NOMO-1 (cell line): ENCODE results near the gene MYO18B.

ENCODE experiments used
- DNase-seq, 2 experiments: peaks; one replicate each; lab custom pipeline; 2025; ENCODE audit not compliant: unreplicated experiment in 2 of 2; lab: John Stamatoyannopoulos, UW

The MYO18B gene

DNA sequence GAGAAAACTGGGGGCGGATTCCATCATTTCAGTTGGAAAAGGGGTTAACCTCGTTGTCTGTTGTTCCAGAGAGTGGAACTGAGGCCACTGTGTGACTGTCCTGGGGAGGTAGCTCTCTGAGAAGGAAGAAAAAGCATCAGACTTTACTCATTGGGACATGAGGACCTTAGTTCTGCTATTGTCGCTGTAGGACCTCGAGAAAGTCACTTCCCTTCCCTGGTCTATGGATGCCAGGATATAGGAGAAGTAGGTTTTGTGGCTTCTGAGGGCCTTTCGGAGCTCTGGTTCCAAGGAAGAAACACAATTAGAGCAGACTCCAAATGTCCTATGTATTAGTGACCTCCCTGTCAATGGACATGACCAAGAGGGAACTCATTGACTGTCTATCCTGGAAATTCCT, 6.2 kb downstream of the MYO18B start:
- DNase-seq, result no peak

DNA sequence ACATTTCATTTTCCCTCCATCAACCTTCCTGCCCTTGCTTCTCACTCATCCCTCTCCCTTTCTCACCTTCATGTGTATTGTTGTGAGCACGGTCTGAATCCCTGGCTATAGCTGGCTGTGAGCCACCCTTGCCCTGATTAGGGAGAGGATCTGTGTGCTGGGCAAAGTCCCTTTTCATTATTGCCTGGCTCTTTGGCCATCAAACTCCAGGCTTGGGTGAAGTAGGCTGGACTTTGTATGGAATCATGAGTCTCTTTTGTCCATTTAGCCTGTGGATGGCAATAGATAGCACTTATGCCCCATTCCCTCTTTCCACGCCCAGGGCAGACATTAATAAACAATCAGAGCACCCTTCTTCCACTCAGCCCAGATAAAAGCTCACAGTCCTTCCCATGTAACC, 6.7 kb downstream of the MYO18B start:
- DNase-seq, result no peak

DNA sequence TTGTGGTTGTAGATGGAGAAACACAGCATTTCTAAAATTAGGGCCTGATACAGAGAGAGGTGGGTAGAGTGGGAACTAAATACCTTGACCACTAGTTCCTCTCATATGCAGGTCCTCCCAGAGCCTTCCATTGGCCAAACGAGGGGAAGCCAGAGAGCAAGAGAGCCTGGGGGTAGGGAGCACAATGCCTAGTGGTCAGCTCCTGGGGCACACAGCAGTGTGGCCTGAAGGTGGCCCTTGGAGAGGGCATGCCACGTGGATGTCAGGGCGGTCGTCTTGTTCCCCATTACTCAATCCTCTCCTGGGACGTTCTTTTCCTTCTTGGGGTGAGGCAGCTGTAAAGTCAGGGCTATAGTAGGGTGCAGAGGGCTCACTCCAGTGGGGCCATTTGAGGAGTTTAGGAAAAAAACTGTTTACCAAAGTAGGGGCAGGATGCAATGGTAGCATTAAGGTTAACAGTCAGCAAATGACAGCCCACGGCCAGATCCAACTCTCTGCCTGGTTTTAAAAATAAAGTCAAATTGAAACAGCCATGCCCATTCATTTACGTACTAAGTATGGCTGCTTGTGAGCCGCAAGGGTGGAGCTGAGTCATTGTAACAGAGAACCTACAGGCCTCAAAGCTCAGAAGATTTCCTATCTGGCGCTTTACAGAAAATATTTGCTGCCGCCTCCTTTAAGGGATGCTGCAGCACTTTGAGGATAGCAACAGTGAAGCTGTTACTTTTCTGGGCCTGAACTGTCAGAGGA, 7.6 kb downstream of the MYO18B start:
- no peak for DNase-seq

DNA sequence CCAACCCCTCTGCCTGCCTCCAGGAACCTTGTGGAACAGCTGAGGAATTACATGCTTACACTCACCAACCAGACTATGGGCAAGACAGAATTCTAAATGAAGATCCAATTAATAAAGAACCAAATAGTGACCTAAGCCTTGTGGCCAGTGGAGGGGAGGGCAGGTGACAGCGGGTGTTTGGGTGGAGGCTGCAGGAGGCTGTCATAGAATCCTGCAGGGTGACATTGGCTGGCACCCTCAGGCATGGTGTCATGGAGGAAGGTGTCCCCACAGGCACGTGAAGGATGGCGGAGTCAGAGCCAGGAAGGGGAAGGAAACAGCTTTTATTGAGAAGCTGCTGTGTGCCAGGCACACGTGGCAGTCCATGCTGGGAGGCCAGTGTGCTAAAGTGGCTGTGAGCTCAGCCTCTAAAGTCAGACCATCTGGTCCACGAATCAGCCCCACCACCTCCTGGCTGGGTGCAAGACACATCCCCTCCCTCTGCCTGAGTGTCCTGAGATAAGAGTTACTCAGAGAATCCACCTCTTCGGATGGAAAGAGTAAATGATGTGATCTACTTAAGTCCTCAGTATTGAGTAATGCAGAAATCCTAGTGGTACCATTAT, 8.7 kb downstream of the MYO18B start:
- DNase-seq, result no peak

DNA sequence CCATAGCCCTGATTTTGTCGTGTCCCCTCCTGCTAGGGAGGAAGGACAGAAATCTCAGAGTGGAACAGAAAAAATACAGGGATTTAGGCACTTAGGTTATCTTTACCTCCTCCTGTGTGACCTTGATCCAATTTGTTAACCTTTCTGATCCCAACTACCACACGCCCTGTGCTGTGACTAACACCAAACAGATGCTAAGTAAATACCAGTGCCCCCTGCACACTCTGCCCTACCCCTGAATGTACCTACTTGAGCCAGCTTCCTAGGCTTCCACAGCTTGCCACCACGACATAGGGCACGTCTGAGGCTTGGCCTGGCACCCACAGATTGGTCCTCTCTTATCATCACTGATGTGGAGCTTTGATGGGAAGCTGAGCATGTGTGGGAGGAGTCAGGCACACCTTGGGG, 9.2 kb downstream of the MYO18B start:
- DNase-seq, result no peak

DNA sequence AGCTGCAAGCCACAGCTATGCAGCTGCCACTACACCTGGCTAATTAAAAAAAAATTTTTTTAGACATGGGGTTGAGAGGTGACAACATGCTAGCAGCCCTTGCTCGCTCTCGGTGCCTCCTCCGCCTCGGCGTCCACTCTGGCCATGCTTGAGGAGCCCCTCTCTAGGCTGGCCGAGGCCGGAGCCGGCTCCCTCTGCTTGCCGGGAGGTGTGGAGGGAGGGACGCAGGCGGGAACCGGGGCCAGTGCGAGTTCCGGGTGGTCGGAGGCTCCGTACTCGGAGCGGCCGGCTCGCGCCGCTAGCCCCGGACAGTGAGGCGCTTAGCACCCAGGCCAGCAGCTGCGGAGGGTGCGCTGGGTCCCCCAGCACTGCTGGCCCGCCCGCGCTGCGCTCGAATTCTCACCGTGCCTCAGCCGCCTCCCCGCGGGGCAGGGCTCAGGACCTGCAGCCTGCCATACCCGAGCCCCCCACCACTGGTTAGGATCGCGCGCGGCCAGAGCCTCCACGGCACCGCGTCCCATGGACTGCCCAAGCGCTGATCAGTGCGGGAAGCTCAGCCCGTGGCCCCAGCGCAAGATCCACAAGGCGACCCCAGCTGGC, 10.7 kb downstream of the MYO18B start:
- no peak for DNase-seq

DNA sequence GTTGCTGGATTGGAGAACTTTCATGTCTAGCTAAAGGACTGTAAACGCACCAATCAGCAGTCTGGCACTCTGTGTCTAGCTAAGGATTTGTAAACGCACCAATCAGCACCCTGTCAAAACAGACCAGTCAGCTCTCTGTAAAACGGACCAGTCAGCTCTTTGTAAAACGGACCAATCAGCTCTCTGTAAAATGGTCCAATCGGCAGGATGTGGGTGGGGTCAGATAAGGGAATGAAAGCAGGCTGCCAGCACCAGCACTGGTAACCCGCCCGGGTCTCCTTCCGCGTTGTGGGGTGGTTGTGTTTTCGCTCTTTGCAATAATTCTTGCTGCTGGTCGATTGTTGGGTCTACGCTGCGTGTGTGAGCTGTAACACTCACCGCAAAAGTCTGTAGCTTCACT, 11.3 kb downstream of the MYO18B start:
- DNase-seq, result no peak

DNA sequence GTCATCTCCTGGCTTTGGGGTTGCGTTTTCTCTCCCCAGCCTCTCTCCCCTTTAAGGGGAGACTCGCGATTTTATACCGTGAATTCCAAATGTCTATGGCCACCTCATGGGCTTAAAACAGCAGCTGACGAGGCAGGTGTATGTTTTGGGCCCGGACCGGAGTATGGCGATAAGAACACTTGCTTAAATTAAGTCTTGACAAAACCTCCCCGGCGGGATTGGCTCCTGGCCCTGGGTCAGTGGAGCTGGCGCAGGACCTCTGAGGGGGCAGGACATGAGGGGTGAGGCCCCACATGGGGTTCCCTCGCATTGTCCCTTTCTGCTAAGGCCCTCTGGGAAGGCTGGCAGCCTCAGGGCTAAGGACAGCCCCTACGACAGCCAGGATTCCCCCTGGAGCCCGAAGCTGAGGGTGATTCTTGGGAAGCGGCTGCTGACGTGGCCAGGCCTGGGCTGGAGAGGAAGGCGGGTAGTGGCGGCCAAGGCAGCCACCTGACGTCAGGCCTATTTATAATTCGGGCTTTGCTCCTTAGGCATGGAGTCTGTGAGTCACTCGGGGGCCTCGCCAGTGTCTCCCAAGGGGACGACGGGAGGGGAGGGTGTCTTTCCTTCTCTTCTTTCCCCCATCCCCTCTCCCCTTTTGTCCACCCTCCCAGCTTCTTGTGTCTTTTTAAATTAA, 12.7 kb downstream of the MYO18B start:
- no peak for DNase-seq

DNA sequence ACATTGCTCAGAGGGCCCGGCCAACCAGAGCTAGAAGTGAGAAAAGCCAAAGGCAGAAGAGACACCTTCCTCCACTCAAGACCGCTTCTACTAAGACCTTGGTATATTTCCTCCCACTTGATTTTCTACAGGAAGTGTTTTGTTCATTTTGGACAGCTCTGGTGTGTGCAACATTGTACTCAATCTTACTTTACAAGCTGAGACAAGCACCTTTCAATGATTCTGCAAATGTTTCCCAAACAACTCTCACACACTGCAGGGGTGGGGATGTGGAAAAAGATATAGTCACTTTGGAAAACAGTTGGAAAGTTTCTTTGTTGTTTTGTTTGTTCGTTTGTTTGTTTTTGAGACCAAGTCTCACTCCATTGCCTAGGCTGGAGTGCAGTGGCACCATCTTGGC, 15.7 kb downstream of the MYO18B start:
- no peak for DNase-seq

DNA sequence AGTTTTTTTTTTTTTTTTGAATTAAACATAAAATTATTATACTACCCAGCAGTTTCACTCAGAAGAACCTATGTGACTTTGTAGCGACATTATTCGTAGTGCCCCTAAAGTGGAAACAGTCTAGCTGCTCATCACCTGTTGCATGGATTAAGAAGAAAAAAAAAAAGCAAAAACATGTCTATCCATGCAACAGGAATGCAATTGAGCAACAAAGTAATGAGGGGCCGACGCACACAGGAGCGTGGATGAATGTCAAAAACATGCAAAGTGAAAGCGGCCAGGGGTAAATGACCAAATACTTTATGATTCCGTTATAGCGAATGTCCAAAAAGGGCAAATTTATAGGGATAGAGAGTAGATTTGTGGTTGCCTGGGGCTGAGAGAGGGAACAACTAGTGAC, 16.3 kb downstream of the MYO18B start:
- DNase-seq, result no peak

DNA sequence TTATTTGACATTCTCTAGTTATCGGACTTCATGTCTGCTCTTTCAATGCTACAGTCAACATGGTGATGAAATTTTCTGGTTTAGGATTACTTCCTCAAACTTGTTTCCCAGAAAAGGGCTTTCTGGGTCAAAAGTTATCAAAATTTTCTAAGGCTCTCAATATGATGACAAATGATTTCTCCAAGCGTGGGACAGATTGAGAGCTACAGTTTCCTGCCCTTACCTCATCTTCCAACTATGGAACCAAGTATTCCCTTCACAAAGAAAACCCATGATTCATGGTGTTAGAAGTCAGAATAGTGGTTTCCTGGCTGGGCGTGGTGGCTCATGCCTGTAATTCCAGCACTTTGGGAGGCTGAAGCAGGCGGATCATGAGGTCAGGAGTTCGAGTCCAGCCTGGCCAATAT, 17.8 kb downstream of the MYO18B start:
- peak; percentile 27 to 82 for DNase-seq

DNA sequence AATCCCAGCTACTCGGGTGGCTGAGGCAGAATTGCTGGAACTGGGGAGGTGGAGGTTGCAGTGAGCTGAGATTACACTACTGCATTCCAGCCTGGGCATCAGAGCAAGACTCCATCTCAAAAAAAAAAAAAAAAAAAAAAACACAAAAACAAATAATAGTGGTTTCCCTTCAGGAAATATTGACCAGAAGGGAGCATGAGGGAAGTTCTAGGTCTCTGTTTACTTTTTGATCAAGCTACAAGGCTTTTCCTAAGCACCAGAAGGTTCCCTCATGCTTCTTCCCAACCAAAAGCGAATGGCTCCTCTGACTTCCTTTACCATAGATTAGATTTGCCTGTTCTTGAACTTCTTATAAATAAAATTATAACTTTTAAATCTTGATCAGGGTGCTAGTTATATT, 18.3 kb downstream of the MYO18B start:
- DNase-seq, result no peak

DNA sequence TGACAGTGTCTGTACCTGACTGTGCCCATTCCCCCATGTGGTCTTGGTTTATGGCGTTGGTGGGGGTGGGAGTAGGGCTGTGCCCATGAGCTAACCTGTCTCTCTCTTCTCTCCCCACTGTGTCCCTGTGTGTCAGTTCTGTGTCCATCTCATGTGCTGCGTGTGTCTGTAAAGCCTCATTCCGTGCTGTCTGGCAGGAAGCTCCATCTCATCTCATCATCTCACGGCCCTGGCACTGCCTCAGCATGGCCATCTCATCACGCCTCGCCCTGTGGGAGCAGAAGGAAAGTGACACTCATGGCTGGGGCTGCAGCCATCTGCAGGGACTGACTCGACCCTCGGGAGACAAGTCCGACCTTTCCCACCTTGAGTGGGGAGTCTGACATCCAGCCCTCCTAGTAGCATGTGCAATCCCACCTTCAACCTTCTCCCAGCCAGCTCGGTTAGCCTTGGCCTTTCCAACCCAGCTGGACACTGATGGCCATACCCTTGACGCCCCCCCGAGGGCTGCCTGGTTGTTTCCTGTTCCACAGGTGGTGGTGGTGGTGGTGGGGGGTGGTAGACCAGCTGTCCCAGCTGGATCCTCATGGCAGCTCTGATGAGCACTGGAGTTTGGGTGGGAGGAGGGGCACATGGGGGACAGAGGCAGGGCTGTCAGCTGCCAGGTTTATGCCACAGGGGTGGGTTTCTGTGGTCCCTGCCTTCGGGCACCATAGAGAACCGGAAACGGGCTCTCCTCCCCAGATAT, 19.0 kb downstream of the MYO18B start:
- DNase-seq, result no peak

DNA sequence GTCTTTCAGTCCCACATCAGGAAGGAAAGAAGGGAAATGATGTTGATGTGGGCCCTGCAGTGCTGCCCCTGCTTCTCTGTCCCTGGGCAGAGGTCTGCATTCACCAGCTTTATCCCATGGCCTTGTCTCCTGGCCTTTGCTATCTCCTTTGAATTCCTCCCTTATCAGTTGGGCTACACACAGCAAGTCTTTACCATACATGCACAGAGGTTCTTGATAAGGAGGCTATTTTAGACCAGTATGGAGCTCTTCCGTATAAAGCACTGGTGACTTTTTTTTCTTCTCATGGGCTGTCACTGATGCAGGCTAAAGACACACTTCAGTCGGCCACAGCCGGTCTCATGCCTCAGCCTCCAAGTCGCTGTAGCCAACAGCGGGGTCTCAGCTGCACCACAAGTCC, 20.2 kb downstream of the MYO18B start:
- no peak for DNase-seq

DNA sequence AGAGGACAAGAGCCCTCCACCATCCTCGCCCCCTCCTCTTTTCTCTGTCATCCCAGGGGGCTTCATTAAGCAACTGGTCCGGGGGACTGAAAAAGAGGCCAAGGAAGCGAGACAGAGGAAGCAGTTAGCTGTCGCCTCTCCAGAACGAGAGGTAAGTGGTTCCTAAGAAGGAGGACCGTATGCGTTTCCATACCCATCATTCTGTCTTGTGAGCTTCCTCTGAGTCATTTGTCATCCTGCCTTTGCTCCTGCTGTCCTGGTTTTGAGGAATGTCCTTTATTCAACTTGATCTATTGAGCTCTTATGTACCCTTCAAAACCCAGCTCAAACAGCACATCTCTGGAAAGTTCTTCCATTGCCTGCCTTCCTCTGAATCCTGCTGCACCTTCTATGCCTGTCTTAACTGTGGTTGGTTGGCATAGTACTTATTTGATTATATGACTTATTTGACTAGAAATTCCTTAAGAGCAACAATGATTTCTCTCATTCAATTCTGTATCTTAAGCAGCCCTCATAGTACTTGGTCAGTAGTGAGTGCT, 21.3 kb downstream of the MYO18B start:
- DNase-seq, result no peak

DNA sequence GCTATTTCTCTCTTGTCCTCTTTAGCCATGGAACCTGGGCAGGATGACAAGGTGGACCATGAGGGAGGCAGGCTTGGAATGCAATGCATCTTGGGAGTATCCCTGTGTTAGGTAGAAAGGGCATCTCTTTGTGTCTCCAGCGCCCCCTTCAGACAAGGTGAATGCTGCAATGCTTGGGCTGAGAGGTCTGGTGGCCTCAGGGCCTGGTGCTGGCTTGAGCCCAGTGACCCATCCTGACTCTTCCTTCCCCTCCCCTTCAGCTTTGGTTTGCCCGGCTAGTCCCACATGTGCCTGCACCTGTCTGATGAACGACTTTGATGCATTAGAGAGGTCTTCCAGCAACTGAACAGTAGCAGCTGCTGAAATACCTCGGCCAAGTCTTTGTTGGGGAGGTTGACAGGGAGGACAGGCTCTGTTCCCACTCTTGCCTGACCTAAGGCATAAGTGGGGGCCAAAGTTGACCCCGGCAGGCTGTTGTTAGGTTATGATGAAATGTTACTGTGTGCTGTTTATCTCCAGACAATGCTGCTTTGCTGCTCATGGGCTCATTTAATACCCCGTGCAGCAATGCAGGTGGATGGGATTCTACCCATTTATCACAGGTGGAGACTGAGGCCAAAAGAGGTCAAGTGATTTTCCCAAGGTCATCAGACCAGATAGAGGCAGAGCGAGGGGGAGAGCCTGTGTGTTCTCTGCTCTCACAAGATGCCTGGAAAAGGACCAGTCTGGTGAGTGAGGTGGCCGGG, 22.5 kb downstream of the MYO18B start:
- no peak for DNase-seq

DNA sequence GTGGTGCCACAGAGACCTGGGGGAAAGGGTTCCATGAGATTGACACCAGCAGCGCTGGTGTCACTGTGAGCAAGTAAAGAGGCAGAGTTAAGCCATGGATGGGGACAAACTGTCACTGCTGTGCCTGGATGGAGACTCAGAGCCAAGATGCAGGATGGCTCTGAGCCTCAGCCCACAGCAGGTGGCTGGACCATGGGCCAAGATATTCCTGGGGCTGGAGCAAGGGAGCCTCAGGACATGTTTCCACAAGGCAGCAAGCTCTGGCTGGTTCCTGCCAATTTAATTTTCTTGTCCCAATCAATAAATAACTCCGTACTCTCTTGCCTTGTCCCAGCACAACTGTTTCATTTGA, 23.0 kb downstream of the MYO18B start:
- DNase-seq, result no peak

DNA sequence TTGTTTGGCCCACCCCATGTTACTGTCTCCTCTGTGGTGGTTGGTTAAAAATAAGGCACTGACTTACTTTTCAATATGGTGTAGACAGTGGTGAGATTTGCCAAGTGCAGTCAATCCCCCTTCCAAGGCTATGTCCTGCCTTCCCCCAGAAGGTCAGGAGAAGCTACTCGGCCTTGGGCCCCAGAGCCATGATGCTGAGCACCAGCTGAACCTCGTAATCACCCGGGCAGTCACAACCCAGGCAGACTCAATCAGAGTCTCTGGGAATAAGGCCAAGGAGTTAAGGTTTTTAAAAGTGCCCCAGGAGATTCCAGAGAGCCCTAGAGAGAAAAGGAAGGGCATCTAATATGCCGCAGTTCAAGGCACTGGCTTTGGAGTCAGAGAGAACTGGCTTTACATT, 23.8 kb downstream of the MYO18B start:
- DNase-seq, result no peak

DNA sequence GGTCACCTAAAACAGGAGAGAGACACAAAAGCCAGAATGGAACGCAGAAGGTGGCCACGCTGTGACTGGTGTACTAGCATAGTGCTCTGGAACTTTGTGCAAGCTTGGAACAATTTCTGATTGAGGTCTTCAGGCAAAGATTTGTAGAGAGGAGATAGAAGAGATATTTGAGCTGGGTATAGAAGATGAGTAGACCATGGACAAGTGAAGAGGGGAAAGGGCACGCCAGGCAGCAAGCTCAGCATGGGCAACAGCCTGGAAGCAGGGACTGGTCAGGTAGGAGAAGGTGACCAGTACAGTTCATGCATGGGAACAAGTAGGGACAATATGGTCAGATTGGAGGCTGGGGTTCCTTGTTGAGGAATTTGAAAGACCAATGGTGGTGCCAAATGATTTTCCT, 24.4 kb downstream of the MYO18B start:
- no peak for DNase-seq

DNA sequence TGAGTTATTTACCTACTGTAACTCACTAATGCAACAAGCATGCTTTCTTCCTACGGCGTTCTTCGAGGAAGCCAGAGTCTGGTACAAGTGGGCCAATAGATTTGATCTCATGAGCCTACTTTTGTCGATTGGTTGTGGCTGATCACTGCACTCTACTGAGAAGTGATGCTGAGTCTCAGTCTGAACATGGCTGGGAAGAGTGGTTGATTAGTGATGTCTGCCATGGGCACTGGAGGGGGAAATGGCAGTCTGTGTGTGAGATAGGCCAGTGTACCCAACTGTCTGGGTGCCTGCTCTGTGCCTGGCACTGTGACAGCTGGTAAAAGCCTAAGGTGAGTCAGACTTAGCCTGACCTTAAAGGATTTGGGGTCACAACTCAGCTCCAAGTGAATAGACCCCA, 28.3 kb downstream of the MYO18B start:
- DNase-seq, result no peak
